ENCODE data around the gene EIF6. TPM values are rescaled to one million over a fixed set of nuclear protein-coding genes. Genes with fewer than 3 reads are reported as not detected.

Gene EIF6
- total and polyA plus RNA-seq, 9 of the 15 experiments (the other 6 are each of a cell fraction or from before 2014, with no cell fraction given): 165 to 832 (median 229) TPM

DNA sequence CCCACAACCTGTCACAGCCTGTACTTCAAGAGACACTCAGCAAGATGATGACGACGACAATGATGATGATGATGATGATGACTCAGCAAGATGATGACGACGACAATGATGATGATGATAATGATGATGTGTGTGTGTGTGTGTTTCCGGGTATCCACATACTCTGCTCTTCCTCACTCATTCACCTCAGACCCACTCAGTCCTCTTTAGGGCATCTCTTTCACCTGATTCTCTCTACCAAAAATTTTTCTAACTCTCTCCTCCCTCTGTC is 1.2 kb upstream of the EIF6 start (continued):
- no peak for TF ChIP-seq ZNF551 (CRISPR knock-in tag; IDR thresholded peaks at IDR 0.05)
- TF ChIP-seq CXXC5 (CRISPR knock-in tag; IDR thresholded peaks at IDR 0.05): no peak
- peak; percentile 37; the same call in 1 of the 2 replicates for TF ChIP-seq EP400 (IDR thresholded peaks at IDR 0.05)
- peak in 1 of 2 experiments; percentile 68; a peak in 2 of 4 replicates for TF ChIP-seq RCOR1 (IDR thresholded peaks at IDR 0.05; ENCODE audit: borderline replicate concordance in 1 of 2, low read depth in 2 of 2, low read length in 2 of 2)
- no peak for TF ChIP-seq ZFX (CRISPR knock-in tag; IDR thresholded peaks at IDR 0.05)
- TF ChIP-seq JUNB (CRISPR knock-in tag; conservative IDR thresholded peaks at IDR 0.05): peak; percentile 81
- TF ChIP-seq AFF4 (CRISPR knock-in tag; IDR thresholded peaks at IDR 0.05): no peak
- TF ChIP-seq PRMT5 (CRISPR knock-in tag; IDR thresholded peaks at IDR 0.05): no peak

Data from K562 (cell line).